Hematopoietic multipotent progenitor cell treated with erythropoietin and hydrocortisone succinate and interleukin-3 and kit ligand, for 4 days (in vitro differentiated cells): ENCODE data around the gene ARID5B.

ENCODE experiments used
- DNase-seq: peaks from one replicate; pipeline ENCODE4 v3.0.0-alpha.2; 2015

Gene ARID5B

DNA sequence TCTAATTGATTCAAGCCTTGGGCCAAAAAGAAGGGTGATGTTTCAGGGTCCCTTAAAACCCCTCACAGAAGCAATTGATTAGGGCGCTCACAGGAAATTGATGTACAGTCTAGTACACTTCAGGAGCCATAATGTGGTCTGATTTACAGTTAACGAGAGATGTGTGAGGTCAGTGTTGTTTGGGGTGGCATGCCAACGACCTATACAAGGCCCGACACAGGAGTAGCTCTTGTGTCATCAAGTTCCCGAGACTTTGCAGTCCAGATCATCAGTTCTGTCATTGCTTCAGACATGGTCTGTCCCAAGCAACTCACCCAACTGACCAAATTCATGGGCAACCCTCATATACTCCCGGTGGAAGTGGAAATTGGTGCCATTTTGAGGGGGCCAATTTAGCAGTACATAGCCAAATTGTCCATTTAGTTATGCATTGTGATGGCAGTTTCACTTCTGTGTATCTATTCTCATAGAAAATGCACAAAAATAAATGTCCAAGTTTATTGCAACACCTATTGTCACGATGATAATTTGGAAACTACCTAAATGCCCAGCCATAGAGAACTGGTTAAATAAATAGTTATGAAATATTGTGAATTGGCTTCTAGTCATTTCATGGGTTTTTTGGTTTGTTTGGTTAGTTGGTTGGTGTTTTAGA, 18.0 kb upstream of the ARID5B start:
- DNase-seq = no peak

DNA sequence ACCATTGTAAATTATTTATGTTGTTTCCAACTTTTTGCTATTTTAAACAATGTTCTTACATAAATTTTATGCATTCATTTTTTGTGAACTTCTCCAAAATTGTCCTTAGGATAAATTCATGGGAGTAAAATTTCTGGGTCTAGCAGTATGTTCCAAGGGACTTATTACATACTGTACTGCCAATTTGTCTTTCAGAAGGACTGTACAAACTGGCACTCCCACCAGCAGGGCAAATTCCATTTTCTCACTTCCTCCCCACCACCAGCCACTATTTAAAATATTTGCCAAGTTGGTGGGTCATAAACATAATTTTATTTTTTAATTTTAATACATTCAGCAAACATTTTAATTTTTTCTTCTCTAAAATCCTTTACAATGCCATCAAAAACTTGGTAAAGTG, 13.7 kb upstream of the ARID5B start:
- DNase-seq = no peak

DNA sequence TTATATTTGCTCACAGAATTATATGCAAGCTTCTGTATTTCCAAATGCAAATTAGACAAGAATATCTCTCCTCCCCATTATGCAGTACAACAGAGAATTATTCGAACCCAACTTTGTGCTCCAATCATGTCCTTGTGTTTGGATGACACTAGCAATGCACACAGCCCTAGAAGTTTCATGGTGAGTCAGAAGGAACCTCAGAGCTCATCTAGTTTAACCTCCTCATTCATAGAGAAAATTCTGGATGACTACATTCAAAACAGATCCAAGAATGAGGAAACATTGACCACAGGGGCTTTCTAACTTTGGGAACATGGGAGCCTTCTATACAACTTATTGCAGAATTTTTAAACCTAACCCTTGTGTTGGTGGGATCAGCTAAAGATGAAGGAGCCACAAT, 12.8 kb upstream of the ARID5B start:
- no peak for DNase-seq

DNA sequence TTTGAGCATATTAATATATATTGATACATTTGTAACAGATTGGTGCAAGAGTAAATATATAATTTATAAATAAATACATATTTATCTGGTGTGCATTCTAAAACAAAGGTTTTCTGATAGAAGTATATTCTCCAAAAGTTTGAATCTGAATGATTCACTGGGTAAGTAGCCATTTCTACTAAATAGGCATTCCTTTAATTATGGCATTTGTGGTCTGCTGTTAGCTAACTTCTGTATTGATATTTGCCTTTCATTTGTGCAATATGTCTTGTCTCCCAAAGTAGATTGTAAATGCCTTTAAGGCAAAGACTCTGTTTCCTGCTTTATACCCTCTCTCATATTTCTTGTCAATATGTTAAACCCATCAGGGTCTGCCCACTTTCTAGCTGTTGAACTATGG, 11.1 kb upstream of the ARID5B start:
- DNase-seq = no peak

DNA sequence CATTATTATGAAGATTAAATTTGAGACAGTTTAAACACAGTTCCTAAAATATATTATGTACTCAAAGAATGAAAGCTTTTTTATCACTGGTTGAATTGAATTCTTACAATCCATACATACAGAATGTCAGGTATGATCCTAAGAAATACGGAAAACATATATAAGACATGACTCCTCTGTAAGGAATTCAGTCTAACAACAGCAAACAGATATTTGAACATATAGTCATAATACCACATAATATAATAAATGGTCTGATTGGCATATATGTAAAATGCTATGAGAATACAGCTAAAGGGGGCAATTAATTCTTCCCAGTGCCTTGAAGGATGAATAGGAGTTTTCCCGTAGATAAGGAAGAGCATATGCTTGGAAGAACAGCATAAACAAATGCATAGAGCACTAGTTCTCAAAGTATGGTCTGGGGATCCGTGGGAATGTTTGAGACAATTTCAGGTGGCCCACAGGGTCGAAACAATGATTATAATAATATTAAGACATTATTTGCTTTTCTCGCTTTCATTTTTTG, 10.6 kb upstream of the ARID5B start:
- DNase-seq = no peak

DNA sequence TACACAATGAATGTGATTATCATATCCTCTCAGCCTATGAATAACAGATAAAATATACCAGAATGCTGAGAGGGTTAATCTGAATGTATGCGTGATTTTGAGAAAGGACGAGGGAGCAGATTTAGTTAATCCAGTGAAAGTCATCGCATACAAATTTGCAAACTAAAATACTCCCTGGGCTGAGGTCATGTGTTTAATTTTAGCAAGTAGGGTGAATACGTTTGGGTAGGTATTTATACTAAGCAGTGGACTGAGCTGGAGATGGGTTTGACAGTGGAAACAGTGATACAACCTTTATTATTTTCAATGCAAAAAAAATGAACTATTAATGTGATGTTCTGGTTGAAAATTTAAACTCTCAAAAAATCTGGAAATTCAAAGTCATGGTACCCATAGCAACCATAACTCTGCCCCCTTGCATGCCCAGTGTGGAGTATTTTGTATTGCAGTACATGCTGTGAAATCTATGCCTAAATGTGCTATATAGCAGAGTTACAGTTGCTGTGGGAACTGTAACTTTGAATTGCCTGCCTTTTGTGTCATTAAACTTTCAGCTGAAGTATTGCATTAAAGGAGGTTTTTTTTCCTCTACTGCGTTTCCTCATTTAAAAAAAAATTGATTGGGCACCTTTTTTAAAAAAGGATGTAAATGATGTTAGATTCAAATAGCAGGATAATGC, 9.5 kb upstream of the ARID5B start:
- DNase-seq = no peak

DNA sequence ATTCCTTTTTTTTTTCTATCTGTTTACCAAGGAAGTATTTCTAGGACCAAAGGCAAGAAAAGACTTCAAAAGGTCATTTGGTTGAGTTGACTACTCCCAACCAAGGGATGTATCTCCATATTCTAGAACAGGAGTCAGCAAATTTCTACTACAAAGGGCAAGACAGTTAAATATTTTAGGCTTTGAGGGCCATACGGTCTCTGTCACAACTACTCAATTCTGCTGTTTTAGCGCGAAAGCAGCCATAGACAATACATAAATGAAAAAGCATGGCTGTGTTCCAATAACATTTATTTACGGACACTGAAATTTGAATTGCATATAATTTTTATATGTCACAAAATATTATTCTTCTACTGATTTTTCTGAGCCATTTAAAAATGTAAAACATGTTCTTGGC, 8.5 kb upstream of the ARID5B start:
- no peak for DNase-seq

DNA sequence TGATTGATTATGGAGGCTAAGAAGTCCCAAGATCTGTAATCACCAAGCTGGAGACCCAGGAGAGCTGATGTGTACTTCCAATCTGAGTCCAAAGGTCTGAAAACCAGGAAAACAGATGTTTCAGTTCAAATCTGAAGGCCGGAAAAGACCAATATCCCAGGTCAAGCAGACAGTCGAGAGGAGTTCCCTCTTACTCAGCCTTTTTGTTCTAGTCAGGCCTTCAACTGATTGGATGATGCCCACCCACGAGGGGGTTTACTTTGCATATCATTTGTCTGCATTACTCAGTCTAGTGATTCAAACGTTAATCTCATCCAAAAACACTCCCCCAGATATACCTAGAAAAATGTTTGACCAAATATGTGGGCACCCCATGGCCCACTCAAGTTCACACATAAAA, 7.4 kb upstream of the ARID5B start:
- DNase-seq = no peak

DNA sequence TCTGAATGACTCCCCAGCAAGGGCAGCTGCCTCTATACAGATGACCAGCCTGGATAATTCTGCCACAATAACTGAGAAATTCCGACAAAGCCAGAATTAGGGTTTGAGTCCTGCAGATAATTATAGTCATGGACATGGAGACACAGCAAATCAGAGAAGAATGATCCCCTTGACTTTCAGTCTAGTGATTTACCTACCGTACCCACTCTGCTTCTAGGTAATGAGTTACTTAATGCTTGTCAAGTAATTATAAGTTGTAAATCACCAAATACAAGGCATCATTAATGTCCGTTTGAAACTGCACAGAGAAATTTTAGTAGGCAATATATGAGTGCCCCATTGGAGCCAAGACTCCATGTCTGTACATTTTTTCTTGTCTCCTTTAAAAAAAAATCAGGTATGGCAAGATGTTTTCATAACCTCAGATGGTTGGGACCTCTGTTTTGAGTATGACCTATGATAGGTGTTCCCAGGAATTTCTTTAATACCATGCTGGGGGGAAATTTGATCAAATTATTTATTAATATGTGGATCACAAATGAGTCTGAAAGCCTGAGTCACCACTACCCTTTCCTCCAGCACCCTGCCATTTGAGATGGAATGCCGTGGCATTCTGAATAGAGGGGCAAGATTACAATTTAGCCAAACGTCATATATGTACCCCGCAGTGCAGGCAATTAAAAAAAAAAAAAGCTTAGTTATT, 5.5 kb upstream of the ARID5B start:
- no peak for DNase-seq

DNA sequence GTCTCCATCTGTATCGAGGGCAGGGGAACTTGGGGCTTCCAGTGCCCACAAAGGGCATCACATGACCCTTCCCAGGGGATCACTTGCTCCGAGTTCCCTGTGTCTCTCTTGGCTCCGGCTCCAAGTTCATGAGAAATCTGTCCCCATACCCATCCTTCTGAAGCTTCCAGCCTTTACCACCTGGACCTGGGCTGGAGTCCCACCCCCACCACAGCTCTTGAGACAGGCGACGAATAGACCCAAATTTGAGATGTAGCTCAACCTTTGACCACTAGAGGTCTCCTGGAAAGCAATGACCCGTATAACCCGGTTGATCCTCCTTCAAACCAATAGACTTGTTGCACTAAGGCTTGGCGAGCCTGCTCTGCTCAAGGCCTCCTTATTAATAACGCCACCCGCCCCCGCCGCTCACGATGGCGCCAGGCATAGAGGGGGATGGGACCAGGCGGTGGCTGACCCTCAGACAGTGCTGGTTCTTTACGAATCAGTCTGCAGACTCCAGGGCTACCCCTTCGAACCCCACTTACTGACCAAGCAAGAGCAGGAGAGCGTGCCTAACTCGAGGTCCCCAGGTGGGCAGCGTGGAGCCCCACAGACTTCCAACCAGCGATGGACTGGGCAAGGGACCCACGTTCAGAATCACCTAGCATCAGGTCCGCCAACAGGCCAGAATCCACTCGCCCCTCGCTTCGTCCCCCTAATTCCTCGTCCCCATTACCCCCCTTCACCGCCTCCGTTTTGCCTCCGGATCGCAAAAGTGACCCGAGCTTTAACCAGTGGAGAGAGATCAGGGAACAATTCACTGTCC, 4.4 kb upstream of the ARID5B start:
- DNase-seq = peak; percentile 94

DNA sequence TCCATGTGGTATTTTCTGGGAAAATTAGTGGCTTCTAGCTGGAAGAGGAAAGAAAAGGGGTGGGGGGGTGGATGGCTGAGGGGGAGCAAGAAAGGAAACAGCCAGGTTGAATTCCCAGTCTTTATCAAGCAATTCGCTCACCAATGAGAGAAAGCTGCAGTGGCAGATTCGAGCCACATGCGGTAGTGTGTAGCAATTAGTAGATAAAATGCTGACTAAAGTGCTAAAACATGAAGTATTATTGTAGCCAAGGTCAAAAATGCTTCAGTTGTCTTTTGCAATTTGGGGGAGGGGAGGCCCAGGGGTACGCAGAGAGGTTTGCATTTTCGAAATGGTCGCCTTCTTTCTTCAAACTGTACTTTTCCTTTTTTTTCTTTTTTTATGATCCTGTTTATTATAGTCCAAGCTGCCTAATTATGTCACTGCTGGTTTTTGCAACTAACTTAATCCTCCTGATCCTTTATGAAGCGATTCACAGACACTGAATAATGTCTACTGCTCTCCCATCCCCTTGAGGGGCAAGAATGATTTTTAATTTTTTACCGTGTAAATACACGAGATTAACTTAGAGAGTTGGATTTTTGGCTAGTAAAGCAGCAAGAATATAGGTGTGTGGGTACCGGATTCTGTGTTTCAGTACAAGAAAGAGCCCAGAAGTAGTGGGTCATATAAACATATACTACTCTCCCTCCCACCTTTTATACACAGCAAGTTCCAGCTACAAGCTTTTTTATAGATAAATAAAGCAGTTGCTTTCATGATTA, 3.6 kb upstream of the ARID5B start:
- peak; percentile 84 for DNase-seq

DNA sequence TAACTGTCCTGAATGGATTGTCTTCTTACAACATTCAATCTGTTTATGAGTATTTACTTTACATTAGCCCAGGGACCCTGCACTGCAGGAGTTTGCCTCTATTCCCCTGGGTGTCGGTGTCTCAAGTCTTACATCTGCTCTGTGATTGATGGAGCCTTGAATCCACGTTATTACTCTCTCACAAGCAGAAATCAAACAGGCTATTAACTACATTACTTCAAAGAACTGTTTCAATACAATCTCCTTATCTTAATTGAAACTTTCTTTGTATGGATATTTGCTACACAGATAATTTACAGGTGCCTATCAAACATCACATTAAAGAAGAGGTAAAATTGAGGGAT, 3.1 kb upstream of the ARID5B start:
- DNase-seq = no peak

DNA sequence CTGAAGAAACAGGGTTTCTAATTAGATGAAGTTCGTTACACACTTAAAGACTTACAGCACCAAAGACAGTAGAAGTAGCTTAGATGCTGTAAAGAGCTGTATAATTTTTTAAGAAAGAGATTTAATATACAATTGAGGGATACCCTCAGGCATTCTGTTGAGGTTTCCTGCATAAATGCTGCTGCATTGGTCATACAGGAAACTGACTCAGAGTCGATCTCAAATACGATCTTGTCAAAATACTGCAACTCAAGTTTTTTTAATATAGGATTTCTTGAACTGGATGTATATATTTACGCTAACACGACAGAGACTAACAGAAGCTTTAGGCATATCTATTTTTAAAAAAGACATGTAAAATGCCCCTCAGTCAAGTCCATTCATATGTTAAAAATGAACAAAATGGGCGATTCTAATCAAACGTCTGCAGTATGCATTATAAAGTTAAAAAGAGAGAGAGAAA, 2.4 kb upstream of the ARID5B start:
- peak; percentile 70 for DNase-seq

DNA sequence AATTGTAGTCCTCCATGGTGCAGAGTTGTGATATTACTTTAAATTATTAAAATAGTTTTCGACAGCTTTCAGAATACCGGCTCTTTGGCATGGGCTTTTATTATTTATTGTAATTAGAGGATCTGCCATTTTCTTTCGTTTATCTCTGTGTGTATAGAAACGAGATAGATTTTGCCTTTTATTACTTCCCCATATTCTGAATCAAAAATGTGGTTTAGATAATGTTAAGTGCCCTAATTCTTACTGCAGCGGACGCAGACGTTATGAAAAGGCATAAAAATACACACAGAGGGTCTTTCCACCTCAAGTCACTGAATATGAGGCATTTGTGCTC, 1.9 kb upstream of the ARID5B start:
- no peak for DNase-seq

DNA sequence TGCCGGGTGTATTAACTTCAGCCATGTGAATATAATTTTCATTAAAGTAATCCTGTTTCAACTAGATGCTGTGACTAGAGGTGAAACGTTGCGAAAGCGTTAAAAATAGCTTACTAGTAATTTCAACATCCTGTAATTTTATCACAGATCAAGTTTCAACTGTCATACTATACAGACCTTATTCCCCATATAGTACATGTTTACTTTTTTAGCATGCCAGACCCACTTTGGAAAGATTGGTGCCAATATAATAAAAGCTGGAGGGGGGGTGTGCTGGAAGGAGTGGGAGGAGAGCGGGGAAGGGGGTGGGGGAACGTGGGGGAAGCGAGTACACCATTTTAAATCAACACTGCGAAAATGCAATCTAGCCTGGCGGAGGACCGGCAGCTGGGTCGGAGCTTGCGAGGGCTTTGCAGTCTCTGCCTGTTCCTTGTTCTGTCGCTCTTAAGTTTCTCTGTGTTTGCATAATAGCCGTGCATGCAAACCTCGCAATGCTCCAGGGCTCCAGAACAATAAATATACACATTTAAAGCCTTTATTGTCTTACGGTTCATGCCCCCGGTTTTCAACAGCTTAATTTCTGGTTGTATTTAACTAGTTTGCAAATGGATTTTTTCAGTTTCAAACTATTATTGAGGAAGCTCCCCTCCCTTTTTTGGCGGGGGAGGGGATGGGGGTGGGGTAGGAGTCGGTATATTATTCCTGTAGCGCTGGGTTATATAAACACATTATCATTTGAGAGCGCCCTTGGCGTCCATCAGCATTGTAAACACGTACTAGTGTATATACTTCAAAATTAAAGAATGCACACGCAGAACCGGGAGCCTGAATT, 1.3 kb upstream of the ARID5B start:
- peak; percentile 86 for DNase-seq

DNA sequence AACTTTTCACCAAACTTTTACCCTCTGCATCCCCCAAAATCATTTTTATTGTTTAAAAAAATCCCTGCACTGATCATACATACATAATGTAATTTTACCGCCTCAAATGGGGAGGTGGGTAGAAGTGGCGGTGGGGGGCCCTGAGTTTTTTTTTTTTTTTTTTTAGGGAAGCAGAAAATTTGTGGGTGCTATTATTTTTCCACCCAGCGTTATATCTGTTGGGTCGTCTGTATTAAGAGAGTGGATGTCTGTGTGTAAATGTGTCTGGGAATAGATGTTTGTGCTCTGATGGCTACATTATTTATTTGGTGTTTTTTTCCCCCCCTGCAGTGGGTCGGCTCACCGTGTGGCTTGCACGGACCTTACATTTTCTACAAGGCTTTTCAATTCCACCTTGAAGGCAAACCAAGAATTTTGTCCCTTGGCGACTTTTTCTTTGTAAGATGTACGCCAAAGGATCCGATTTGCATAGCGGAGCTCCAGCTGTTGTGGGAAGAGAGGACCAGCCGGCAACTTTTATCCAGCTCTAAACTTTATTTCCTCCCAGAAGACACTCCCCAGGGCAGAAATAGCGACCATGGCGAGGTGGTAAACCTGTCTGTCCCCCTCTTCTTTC, 438 bp downstream of the ARID5B start:
- DNase-seq = no peak

DNA sequence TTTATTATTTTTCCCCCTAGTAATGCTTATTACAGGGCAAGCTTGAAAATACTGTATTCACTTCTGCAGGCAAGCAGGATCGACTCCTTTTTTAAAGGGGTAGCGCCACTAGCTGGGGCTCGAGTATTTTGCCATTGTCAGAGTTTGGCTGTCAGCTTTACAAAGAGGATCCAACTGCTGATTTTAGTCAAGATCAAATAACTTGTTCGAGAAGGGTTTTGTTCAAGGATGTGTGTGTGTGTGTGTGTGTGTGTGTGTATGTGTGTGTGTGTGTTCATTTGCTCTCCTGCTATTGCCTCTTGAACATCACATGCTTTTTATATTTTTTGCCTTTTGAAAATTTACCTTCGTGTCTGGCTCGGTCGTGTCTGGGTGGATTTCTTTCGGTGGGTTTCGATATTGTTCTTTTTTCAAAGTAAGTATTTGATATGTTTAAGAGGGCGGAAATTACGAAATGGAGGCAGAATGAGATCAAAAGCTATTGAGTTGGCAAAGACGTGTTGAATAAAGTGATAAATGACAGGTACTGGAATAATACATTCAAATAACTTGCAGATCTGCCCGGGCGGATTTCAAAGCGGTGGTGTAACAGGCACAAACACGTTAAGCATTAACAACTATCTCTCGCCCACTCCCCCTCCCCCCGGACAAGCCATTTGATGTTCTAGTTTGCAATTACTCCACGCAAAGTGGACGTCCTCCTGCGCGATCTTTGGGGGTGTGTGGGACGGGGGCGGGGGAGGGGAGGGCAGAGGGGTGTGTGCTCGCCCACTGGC, 1.1 kb downstream of the ARID5B start:
- peak; percentile 88 for DNase-seq

DNA sequence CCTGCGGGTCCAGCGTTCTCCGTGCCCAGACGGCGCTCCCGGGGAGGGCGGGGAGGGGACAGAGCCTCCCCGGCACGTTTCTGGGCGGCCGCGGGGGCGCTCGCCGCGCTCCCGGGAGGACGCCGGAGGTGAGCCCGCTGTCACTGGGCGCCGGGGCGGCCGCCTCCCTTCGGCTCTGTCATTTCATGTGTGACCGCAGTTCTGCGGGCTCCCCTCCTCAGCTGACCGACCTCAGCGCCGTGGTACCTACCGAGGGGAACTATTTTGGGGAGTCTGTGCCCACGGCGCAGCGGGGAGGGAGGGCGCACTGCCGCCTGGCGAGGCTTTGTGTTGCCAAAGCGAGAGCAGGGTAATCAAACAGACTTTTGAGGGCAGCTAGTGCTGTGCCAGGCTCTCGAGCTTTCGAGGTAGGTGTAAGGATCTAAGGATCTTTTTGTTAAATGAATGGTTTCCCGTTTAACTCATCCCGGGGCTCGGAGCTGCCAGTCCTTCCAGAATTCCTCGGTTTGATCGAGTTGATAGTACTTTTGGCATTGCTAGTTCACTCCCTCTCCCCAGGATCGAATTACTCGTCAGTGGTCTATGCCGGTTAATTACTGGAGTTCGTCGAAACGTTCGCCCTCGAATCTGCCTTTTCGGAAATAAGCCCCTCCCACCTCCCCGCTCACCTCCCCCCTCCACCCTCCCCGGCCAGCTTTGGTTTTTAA, 1.9 kb downstream of the ARID5B start:
- DNase-seq = peak; percentile 82

DNA sequence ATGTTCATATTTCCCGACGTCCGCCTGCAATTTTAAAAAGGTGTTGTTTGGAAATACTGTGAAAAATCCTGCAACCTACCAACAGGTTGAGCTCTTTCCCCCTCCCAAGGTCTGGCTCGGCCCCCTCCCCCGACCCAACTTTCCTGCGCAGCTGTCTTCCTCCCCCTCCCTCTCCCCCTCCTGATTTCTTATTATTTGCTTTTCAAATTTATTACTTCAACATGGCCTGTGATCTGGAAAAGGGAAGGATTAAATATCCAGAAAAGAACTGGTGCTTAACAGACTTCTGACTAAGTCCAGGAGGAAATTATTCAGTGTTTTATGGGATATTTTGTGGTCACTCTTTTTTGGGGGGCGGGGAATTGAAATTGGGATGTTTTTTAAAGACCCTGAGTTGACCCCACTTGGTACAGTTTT, 2.4 kb downstream of the ARID5B start:
- no peak for DNase-seq
